HG02885 (cell line): ENCODE data around the gene DMRTA1.
A peak's percentile ranks its signal among the peaks of the same experiment; 100 is the strongest.
"Not testable (repeated sequence)": the region's sequence is repeated elsewhere in the genome, so short reads cannot be mapped to it uniquely, and the experiment has no call there.

Experiments
- ATAC-seq: cut with Tn5 transposase; IDR thresholded peaks from one replicate; pipeline ENCODE4 v1.9.1; 2021; ENCODE audit warnings: mild to moderate bottlenecking; ENCODE audit not compliant: unreplicated experiment, poor library complexity

DMRTA1 gene

DNA sequence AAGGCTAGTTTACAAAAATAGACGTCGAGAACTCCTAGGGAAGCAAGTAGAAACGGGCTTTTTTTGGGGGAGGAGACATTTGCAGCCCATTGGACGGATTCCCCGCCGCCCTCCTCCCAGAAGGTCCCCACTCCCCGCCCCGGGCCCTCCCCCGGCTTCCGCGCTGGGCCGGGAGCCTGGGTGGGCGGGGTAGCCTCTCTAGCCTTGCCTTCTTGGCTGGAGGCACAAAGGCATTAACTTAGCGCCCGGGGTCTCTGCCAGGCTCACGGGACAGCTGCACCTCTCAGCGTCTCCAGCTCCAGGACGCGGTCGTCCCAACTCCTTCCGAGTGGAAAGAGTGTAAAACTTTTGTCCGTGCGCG, at the start of gene DMRTA1:
TSS of gene DMRTA1 (plus strand) at position 236 of the 361 bp plus-strand sequence. CDS start 242 bp downstream, outside the sequence.
- ATAC-seq = peak; percentile 27

- ATAC-seq = no peak
Observed at GRCh38 chr9:22401671-22402070, 45.0 kb upstream of the DMRTA1 start.

- ATAC-seq = no peak
Observed at GRCh38 chr9:22405869-22406659, 40.6 kb upstream of the DMRTA1 start.

DNA sequence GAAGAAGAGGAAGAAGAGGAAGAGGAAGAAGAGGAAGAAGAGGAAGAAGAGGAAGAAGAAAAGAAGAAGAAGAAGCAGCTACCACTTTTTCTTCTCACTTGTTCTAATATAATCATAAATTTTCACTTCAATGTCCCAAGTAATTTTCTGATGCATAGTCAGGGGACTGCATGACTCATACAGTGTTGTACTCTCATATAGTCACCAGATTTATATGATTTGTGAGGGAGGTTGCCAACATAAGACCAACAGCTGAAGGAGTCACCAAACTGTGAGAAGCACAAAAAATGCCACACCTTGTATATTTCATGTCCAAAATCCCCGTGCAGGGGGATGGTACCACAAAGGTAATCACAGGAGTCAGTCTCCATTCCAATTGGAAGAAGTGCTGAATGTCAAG, 32.7 kb upstream of the DMRTA1 start:
- ATAC-seq = no peak

- no peak for ATAC-seq
Observed at GRCh38 chr9:22415941-22416691, 30.5 kb upstream of the DMRTA1 start.

DNA sequence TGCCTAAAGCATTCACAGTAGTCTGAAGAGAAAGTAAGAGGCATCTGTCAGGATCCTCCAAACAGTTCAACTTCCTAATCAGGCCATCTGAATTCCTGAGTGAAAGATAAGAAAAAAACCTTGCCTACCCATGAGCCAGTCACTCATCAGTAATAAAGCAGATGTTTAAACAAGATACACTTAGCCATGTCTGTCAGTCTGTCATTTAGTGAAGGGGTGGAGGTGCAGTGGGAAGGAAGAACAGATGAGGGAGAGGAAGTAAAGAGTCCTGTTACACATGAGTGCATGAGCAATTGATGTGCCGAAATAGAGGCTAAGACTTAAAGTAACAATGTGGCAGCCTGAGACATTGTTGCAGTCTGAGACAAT, 29.9 kb upstream of the DMRTA1 start:
- ATAC-seq = no peak

DNA sequence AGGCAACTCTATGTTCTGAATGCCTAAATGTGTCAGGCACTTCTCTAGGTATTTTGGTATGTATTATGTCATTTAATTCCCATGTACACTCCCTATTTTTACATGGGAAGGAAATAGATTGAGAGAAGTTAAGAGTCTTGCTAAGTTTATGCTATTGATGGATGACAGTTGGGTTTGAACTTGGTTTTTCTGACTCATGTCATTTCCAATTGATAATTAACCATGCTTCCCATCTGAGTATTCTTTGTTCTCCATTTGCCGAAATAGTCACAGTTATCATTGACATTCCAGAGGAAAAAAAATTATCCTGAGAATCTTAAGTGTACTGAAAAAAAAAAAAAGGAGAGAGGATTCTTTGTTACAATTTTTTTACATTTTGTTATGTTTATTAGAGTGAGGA, 23.1 kb upstream of the DMRTA1 start:
- ATAC-seq = no peak

DNA sequence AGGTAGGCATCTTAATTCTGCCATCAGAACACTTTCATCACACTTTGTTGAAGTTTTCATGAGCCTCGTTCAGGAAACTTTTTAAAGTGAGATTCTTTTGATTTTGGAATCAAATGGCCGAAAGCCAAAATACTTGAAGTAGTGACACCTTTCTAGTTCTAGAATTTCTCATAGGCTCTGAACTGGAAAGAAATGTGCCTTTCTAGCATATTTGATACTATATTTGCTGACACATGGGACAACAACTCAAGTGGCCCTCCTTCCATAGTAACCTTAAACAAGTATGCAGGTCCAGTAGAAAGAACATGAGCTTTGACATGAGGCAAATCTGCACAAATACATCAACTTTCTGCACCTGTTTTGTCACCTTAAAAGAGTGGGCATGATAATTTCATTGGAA, 22.0 kb upstream of the DMRTA1 start:
- ATAC-seq = no peak

GRCh38 chr9:22425551-22425950, 21.1 kb upstream of the DMRTA1 start:
- no peak for ATAC-seq

DNA sequence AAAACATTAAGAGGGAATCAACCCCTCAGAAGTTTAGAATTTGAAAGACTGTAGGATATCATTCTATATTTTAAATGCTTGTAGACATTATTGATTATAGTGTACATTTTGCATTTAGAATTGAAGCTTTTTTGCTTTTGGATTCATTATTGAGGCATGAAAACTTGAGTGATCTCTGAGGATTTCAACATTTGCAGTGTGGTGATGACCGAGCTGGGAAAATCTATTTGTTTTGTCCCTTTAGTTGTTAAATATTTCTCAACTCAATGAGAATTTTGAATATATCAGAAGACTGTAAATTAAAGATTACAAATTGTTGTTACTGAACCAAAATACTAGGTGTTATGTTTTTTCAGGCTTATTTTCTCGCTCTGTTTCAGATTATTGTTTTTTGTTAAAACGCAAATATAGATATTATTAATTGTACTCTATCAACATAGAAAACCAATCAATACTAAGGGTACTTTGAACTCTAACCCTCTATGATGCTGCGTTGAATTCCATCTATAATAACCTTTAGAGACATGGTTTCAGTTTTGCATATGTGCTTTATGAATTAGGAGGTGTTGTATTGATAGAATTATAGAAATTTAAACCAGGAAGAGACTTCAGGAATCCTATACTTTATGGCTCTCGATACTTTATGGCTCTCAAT, 19.3 kb upstream of the DMRTA1 start:
- ATAC-seq = no peak

DNA sequence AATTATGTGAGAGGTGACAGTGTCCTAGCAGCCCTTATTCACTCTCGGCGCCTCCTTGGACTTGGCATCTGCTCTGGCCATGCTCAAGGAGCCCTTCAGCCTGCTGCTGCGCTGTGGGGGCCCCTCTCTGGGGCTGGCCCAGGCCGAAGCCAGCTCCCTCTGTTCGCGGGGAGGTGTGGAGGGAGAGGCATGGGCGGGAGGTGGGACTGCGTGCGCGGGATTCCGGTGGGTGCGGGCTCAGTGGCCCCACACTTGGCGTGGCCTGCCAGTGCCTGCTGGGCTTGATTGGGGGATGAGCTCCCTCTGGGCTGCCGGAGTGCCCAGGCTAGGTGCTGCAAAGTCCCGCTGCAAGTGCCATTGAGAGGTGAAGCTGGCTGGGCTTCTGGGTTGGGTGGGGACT, 12.9 kb upstream of the DMRTA1 start:
- ATAC-seq = no peak

- ATAC-seq = not testable (repeated sequence)
Observed at GRCh38 chr9:22435252-22435651, 11.4 kb upstream of the DMRTA1 start.

DNA sequence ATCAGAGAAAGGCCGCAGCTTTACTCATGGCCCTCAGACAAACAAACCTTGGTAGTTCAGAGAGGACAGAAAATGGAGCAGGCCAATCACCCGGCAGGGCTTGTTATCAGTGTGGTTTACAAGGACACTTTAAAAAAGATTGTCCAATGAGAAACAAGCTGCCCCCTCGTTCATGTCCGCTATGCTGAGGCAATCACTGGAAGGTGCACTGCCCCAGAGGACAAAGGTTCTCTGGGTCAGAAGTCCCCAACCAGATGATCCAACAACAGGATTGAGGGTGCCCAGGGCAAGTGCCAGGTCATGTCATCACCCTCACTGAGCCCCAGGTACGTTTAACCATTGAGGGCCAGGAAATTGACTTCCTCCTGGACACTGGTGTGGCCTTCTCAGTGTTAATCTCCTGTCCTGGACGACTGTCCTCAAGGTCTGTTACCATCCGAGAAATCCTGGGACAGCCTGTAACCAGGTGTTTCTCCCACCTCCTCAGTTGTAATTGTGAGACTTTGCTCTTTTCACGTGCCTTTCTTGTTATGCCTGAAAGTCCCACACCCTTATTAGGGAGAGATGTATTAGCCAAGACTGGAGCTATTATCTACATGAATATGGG, 9.1 kb upstream of the DMRTA1 start:
- ATAC-seq = not testable (repeated sequence)

DNA sequence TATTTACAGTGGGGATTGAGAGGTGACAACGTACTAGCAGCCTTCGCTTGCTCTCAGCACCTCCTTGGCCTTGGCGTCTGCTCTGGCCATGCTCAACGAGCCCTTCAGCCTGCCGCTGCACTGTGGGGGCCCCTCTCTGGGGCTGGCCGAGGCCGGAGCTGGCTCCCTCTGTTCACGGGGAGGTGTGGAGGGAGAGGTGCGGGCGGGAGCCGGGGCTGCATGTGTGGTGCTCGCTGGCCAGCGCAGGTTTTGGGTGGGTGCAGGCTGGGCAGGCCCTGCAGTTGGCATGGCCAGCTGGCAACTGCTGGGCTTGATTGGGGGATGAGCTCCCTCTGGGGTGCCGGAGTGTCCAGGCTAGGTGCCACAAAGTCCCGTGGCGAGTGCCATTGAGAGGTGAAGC, 5.8 kb upstream of the DMRTA1 start:
- ATAC-seq = no peak

GRCh38 chr9:22446950-22447617, 460 bp downstream of the DMRTA1 start:
- ATAC-seq = peak; percentile 81

- no peak for ATAC-seq
Observed at GRCh38 chr9:22447618-22448305, 1.1 kb downstream of the DMRTA1 start.

GRCh38 chr9:22449719-22450118, 3.1 kb downstream of the DMRTA1 start:
- no peak for ATAC-seq

GRCh38 chr9:22452415-22453010, 5.9 kb downstream of the DMRTA1 start:
- peak; percentile 76 for ATAC-seq

- ATAC-seq = no peak
Observed at GRCh38 chr9:22454016-22454415, 7.4 kb downstream of the DMRTA1 start.
